Activated CD4-positive, CD25-positive, alpha-beta regulatory T cell treated with anti-CD3 and anti-CD28 coated beads, Interleukin-2, amount 50 U/mL, for 72 hours (primary cell): ENCODE results near the gene CEP41.

Experiments
- DNase-seq: peaks from one replicate; pipeline ENCODE4 v3.0.0; 2021

The CEP41 gene

GRCh38 chr7:130346177-130346905 lies 94.5 kb downstream of the CEP41 start:
- DNase-seq, result no peak

- DNase-seq, result no peak
Measured at GRCh38 chr7:130345725-130346124, 95.1 kb downstream of the CEP41 start.

- no peak for DNase-seq
Measured at GRCh38 chr7:130345136-130345535, 95.7 kb downstream of the CEP41 start.

- no peak for DNase-seq
Measured at GRCh38 chr7:130344271-130344866, 96.4 kb downstream of the CEP41 start, which contains the start of gene CPA5. Gene CPA5, plus strand, starts transcription at chr7:130344816. Its CDS starts 1,670 bp downstream, at chr7:130346486.
